ENCODE results near the gene LRIG1.

Gene LRIG1

DNA sequence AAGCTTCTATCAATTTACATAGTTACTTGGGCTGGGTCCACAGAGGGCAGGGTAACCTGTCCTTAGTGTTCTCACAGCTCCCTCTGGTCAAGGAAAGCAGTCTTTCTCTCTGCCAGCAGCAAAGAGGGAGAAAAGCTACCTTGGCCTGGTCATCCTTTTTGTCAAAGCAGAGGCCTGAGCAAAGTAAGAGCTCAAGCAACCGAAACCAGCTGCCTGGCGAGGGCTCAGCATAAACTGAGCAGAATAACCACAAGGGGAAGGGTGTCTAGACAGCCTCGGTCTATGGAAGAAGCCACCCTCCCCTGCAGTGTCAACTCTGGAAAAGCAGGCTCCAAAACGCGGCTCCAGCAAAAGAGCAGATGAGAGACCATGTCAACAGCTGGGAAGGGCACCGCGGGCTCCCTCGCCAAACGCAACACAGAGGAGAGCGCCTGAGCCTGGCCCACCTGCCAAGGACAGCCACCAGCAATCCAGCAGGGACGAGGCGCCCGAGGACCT is 17.4 kb downstream of the LRIG1 start:
- peak overlapping the region; percentile 17 for H3K4me3 ChIP-seq
- no peak for DNase-seq (ENCODE audit: low spot score)
- TF ChIP-seq, protein P1, sequence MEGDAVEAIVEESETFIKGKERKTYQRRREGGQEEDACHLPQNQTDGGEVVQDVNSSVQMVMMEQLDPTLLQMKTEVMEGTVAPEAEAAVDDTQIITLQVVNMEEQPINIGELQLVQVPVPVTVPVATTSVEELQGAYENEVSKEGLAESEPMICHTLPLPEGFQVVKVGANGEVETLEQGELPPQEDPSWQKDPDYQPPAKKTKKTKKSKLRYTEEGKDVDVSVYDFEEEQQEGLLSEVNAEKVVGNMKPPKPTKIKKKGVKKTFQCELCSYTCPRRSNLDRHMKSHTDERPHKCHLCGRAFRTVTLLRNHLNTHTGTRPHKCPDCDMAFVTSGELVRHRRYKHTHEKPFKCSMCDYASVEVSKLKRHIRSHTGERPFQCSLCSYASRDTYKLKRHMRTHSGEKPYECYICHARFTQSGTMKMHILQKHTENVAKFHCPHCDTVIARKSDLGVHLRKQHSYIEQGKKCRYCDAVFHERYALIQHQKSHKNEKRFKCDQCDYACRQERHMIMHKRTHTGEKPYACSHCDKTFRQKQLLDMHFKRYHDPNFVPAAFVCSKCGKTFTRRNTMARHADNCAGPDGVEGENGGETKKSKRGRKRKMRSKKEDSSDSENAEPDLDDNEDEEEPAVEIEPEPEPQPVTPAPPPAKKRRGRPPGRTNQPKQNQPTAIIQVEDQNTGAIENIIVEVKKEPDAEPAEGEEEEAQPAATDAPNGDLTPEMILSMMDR (IDR thresholded peaks at IDR 0.05), result no peak
- peak overlapping the region; percentile 90 to 92 for H3K27ac ChIP-seq

DNA sequence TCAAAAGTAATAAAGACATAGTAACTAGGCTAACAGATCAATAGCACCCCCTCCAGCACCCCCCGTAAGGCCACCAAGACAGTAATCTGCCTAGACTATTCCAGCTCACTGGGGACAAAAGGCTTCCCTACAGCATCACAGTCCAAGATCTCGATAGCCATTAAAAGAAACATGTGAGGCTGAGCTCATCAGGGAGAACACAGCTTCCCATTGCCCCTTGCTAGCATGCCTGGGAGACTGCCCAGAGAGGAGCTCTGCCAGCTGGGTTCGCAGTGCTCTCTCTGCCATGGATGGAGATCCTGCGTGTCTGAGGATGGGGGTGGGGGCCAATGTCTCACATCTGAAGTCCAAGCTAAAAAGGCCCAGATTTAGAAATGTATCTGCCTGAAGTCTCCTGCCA is 17.8 kb downstream of the LRIG1 start:
- peak; percentile 88 for DNase-seq (ENCODE audit: low spot score)
- Histone ChIP-seq H3K4me3 (peak overlapping the region; percentile 17), H3K27ac (peak overlapping the region; percentile 90 to 92)
- TF ChIP-seq, protein P1 (IDR thresholded peaks at IDR 0.05), result no peak

DNA sequence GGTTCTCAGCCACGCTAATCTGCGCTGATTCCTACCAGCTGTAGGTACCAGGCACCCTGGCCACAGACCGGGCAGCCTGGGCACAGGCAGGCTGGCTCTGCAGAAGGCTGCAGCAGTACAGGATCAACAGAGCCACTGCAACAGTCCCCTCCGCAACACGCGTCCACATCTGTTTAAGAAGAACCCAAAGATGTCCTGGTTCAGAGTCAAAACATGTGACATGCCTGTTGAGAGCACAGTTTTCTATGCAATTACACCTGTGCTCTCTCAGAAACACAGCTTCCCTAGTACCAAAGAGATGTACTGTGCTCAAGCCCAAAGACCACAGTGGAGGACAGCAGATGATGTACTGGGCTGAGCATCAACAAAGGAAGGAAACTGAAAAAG is 18.8 kb downstream of the LRIG1 start:
- TF ChIP-seq, protein P1 (IDR thresholded peaks at IDR 0.05), result no peak
- H3K4me3 ChIP-seq, result no peak overlapping the region
- no peak for DNase-seq (ENCODE audit: low spot score)
- peak overlapping the region; percentile 90 to 92 for H3K27ac ChIP-seq

DNA sequence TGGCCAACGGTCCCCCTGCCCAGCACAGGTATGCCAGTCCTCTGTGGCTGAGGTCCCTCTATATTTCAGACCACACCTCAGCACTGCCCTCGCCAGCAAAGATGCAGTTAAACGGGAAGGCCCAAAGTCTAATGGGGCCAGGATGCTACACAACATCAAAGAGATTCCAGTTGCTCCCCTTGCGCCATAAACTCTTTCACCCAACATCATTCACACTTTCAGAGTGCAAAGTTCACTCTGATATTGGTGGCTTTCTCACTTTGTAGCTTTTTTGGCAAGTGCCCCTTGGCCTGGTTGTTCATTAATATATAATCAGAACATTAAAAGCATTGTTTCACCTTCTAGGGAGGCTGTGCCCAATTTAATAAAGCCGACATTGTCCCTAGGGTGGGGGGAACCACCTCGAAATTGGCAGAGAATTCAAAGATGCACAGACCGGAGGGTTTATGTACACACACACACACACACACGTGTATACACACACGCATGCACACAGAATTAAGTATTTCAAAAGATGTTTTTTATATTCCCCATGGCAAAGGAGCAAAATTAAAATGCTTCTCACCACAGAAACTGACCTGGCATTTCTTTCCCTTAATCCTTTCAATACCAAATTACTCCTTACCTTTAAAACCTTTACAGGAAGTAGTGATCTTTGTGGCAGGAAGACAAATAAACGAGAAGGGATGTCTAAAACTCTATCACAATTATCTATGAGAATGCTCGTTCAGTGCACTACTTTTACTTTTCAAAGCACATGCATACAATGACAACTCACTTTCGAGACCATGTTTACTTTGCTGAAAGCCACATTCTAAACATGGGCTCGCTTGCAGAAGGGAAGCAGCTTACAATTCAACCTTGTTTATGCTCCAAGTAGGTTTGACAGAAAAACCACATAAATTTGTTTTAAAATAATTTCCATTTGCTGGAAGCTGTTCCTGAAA is 19.5 kb downstream of the LRIG1 start:
- no peak for DNase-seq (ENCODE audit: low spot score)
- TF ChIP-seq, protein P1 (IDR thresholded peaks at IDR 0.05), result no peak
- no peak overlapping the region for H3K4me3 ChIP-seq
- peak overlapping the region; percentile 90 to 92 for H3K27ac ChIP-seq

DNA sequence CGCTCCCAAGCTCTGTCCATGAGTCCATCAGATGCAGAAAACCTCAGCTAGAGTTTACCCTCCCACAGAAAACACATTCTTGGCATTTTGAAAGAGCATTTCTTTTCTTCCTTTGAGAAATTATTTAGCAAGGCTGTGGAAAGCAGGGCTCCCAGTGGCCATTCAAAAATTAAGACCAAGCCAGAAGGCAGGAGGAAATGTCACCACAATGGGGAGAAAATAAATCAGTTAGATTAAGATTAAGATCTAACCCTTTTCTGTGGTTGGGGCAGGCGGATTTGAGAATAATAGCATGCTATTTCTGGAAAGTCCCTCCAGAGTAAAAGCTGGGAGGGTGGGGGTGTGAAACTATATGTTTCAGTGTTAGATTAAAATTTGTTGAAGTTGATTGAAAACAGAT is 20.2 kb downstream of the LRIG1 start:
- no peak for DNase-seq (ENCODE audit: low spot score)
- peak overlapping the region; percentile 43 to 90 for H3K27ac ChIP-seq
- TF ChIP-seq, protein P1 (IDR thresholded peaks at IDR 0.05), result no peak
- no peak overlapping the region for H3K4me3 ChIP-seq

DNA sequence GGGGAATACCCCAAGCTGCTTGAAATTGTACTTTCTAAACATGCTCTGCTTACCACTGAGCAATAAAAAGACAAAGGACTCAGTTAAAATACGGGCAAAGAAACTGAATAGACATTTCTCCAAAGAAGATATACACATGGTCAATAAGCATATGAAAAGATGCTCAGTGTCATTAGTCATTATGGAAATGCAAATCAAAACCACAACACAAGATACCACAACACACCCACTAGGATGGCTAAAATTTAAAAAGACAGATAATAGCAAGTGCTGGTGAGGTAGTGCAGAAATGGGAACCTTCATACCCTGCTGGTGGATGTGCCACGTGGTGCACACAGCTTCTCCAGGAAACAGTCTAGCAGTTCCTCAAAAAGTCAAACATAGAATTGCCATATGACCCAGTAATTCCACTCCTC is 21.3 kb downstream of the LRIG1 start:
- Histone ChIP-seq H3K27ac (peak overlapping the region; percentile 36 to 43), H3K4me3 (no peak overlapping the region)
- DNase-seq (ENCODE audit: low spot score), result no peak
- TF ChIP-seq, protein P1 (IDR thresholded peaks at IDR 0.05), result no peak

DNA sequence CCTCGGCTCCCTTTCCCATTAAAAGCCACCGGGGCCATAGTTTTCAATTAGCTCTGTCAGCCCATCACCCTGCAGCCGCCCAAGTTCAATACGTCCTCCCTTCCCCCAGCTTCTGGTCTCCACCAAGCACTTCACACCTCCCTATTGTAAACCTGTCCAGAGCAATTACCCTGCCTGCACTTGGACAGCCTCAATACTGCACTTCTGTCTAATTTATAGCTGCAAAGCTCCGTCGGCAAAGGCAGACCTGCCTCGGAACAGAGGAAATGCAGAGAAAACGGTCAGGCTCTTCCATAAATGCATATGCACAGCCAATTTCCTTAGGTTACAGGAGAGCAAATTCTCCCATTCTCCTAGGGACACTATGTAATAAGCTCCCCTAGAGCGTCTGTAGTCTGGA is 21.9 kb downstream of the LRIG1 start:
- TF ChIP-seq, protein P1 (IDR thresholded peaks at IDR 0.05), result no peak
- DNase-seq (ENCODE audit: low spot score), result no peak
- peak overlapping the region; percentile 15 to 25 for H3K27ac ChIP-seq
- no peak overlapping the region for H3K4me3 ChIP-seq

Data from coronary artery (tissue), 2 donors.